RPMI8226 (cell line): ENCODE data around the gene SRP68.
A peak's percentile ranks its signal among the peaks of the same experiment; 100 is the strongest.
"Not testable (repeated sequence)": the region's sequence is repeated elsewhere in the genome, so short reads cannot be mapped to it uniquely, and the experiment has no call there.

ENCODE experiments used
- DNase-seq: peaks from one replicate; pipeline ENCODE4 v3.0.0-alpha.2; 2015

The SRP68 gene

DNA sequence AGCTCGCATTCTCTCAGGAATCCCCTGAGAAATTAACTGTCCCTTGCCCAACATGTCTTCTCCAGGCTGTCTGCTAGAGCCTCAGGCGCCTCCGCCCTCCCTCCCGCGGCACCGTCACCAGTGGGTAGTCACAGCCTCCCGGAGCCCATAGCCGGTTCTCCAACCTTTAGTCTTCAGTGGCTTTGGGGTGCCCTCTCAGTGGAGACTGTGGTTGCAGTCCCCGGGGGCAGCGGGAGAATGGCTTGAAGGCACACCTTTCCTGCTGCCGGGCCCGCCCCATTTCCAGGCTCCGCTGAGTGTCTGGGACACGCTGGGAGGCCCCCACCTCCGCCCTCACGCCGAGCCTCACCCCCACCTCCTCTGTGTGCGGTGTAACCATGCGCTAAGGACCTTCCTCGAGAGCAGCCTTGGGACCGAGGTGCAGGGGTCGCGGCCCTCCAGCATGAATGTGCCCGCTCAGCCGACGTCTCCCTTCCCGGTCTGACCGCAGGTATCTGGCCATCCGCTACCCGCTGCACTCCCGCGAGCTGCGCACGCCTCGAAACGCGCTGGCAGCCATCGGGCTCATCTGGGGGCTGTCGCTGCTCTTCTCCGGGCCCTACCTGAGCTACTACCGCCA is 3.9 kb upstream of the SRP68 start:
- no peak for DNase-seq

- DNase-seq, result no peak
Observed at GRCh38 chr17:76075364-76076145, 3.2 kb upstream of the SRP68 start.

- DNase-seq, result peak; percentile 21
Observed at GRCh38 chr17:76074390-76075363, 2.4 kb upstream of the SRP68 start, which contains the start of gene GALR2. TSS of gene GALR2 (plus strand) at chr17:76074781. CDS start at chr17:76074884, 103 bp downstream.

- peak; percentile 33 for DNase-seq
Observed at GRCh38 chr17:76071531-76072147, 678 bp downstream of the SRP68 start.

- no peak for DNase-seq
Observed at GRCh38 chr17:76065775-76066174, 6.5 kb downstream of the SRP68 start.

- DNase-seq, result no peak
Observed at GRCh38 chr17:76063875-76064546, 8.3 kb downstream of the SRP68 start.

DNA sequence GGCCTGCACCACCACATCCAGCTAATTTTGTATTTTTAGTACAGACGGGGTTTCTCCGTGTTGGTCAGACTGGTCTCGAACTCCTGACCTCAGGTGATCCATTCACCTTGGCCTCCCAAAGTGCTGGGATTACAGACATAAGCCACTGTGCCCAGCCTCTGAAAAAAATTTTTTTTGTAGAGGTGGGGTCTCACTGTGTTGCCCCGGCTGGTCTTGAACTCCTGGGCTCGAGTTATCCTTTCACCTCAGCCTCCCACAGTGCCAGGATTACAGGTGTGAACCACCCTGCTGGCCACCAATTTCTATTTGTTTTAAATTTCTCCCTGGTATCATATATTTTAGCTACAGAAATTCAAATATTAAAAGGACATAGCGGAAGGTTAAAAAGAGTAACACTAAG is 14.1 kb downstream of the SRP68 start:
- not testable (repeated sequence) for DNase-seq

- no peak for DNase-seq
Observed at GRCh38 chr17:76056882-76057281, 15.4 kb downstream of the SRP68 start.

DNA sequence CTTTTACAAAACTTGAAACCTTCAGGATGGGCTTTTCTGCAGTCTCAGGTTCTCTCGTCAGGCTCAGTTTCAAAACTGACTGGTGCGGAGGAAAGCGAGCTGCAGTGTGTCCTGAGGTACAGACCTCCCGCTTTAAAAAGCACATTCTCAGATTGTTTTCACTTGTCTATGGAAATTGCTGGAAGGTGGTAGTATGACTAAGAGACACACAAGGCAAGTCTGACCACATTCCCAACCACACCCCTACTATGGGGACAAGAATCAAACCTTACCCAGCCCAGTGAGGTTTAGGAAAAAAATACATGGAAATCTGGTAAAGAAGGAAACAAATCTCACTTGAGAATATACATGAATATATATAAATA is 18.2 kb downstream of the SRP68 start:
- DNase-seq, result no peak

GRCh38 chr17:76053246-76054111 is 18.8 kb downstream of the SRP68 start:
- no peak for DNase-seq

DNA sequence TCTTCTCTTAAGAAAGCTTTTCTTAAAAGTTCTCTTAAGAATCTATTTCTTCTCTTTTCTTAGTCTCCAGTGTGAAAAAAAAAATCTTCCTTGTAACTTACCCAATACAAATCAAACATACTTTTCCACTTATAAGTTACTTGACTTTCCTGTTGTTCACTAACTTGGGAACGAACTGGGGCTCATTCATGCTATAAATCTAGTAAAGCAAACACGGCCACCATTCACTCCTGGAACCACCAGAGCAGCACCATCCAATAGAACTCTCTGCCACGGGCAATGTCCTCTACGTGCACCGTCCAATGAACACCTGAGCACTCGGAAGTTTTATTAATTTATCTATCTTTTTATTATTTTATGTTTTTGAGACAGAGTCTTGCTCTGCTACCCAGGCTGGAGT is 20.8 kb downstream of the SRP68 start:
- no peak for DNase-seq

DNA sequence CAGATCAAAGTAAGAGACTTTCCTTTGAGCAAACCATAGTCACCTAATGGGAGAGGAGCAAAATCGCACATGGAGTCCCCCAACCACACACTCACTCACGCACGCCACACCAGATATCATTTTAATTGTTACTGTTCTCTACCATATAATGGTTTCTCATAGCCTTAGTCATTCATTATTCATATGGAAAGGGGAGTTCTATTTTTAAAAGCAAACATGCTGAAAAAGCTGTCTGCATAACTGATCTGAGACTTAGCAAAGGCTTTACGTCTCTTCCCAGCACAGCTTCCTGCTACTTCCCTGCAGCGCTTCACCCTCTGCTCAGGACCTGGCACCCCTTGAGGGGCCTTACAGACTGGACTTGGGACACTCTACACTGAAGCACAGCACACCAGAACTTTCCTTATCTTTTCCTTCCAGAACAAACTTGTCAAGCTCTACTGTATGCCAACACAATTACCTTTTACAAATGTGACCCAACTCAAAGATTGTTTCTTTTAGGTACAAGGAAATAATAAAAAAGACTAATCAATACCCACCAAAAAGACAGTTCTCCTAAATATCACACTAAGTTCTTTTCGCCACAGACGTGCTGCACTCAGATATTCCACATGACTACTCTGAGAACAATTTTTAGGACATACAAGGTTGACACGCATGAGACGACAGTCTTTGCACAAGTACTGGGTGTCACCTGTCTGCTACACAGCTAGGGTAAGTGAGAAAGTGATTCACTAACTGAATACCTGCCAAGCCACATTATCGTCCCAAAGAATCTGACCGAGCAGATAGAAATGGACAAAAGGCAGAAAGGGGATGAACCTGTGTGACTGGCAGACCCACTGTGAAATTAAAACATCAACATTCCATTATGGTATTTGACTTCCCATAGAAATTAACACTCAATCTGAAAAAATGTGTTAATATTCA is 21.5 kb downstream of the SRP68 start:
- DNase-seq, result no peak

DNA sequence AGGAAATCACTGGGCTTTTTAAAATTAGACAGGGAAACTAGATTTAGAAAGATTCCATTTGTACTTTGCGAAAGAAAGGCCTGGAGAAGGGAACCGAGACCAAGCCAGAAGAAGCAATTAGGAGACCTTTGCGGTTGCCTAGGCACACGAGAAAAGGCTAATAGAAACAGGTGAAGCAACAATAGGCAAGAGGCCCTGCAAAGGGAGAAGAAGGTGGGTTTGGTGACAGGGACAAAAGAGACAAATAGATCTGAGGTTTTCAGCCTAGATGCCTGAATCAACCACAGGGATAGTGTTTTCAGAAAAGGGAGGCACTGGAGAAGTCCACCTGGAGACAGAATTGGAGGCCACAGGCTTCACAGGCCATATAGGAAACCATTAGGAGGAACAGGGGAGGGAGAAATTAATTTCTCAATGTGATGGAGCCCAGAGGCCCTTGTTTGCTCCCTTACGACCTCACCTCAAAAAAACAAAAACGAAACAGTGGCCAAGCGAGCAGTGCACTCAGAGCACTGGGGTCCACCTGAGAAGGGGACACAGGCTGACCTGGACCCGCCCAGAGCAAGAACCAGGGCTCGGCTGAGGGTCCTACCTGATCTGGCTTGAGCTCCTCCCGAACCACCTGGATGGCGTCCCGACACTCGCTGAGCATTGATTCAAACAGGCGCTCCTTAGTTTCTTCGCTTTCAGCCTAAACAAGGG is 22.3 kb downstream of the SRP68 start:
- DNase-seq, result no peak

GRCh38 chr17:76049239-76049638 is 23.1 kb downstream of the SRP68 start:
- DNase-seq, result no peak

- DNase-seq, result no peak
Observed at GRCh38 chr17:76048711-76049110, 23.6 kb downstream of the SRP68 start.

GRCh38 chr17:76048025-76048605 is 24.2 kb downstream of the SRP68 start:
- DNase-seq, result no peak

DNA sequence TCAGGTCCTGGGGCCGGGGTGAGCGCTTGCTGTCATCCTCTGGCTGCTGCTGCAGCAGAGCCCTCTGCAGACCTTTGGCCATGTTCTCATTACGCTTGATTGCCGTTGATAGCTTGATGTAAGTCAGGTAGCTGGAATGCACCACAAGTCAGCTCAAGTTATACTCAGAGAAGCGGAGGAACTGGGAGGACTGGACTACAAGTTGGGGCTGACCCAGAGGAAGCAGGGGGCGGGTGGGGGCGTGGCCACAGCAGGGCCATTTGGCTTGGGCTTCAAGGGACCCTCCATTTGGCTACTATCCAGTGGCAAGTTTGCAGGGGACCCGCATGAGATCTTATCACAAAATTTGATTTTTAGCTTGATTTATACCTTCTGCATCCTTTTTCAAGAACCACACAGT is 26.3 kb downstream of the SRP68 start:
- DNase-seq, result no peak

DNA sequence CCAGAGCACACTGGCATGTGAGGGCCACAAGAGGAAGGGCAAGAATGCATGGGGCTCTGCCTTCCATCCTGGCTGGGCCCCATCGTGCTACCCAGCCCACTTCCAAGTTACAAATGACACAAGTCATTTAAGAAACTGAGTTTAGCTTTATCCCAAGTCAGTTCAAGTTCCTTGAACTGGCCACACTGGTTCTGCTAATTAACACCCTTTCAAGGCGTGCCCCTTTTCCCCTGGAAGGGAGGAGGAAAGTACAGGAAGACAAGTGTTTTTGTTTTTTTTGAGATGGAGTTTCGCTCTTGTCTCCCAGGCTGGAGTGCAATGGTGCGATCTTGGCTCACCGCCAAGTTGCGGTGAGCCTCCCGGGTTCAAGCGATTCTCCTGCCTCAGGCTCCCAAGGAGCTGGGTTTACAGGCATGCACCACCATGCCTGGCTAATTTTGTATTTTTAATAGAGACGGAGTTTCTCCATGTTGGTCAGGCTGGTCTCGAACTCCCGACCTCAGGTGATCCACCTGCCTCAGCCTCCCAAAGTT is 27.8 kb downstream of the SRP68 start:
- not testable (repeated sequence) for DNase-seq

DNA sequence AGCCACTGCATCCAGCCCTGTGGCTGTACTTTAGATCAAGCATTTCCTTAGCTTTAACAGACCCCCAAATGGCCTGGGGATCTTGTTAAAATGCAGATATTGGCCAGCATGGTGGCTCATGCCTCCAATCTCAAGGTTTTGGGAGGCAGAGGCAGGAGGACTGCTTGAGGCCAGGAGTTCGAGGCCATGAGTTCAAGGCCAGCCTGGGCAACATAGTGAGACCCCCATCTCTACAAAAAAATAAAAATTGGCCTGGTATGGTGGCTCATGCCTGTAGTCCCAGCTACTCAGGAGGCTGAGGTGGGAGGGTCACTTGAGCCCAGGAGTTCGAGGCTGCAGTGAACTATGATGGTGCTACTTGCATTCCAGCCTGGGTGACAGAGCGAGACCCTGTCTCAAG is 29.4 kb downstream of the SRP68 start:
- not testable (repeated sequence) for DNase-seq
